Osteocyte (in vitro differentiated cells): ENCODE data around the gene DERA. TPM values are rescaled to one million over a fixed set of nuclear protein-coding genes. Genes with fewer than 3 reads are reported as not detected.
A peak's percentile ranks its signal among the peaks of the same experiment; 100 is the strongest.

Source experiments
- DNase-seq: peaks from one replicate; pipeline ENCODE4 v3.0.0; 2021; ENCODE audit warnings: mixed read lengths; ENCODE audit not compliant: unreplicated experiment; ENCODE audit errors: extremely low spot score
- H3K27ac Mint-ChIP-seq: one replicate; pipeline ENCODE4 v1.8.0; 2021; ENCODE audit warnings: mild to moderate bottlenecking, mixed read lengths; ENCODE audit not compliant: unreplicated experiment
- H3K27me3 Mint-ChIP-seq: one replicate; pipeline ENCODE4 v1.8.0; 2021; ENCODE audit warnings: mixed read lengths; ENCODE audit not compliant: unreplicated experiment
- H3K36me3 Mint-ChIP-seq: one replicate; pipeline ENCODE4 v1.8.0; 2021; ENCODE audit warnings: mixed read lengths; ENCODE audit not compliant: unreplicated experiment
- H3K4me1 Mint-ChIP-seq: one replicate; pipeline ENCODE4 v1.8.0; 2021; ENCODE audit warnings: mixed read lengths; ENCODE audit not compliant: unreplicated experiment
- H3K4me3 Mint-ChIP-seq: one replicate; pipeline ENCODE4 v1.8.0; 2021; ENCODE audit warnings: mild to moderate bottlenecking, moderate library complexity, mixed read lengths; ENCODE audit not compliant: unreplicated experiment
- H3K9me3 Mint-ChIP-seq: one replicate; pipeline ENCODE4 v1.8.0; 2021; ENCODE audit warnings: mixed read lengths; ENCODE audit not compliant: unreplicated experiment
- CTCF ChIP-seq: fragments of 200-600 bp; sonication (generic); IDR thresholded peaks from 2 replicates; pipeline ENCODE4 v1.5.0; 2021; ENCODE audit warnings: antibody characterized with exemption, mild to moderate bottlenecking, moderate library complexity
- long read RNA-seq: library from polyadenylated mRNA; unstranded; transcript quantifications from one replicate; pipeline ENCODE4 v2.0.0, GENCODE V29; 2021
- total RNA-seq: library from RNA; stranded (reverse); gene quantifications from 2 replicates; pipeline ENCODE4 v1.2.1, GENCODE V29; 2021

Gene DERA
- total RNA-seq = 28.4 and 29.8 TPM in 2 replicates
- long read RNA-seq, transcript DERA-209 (8 exons, 854 nt) = minor isoform, 8 of 331 reads
- long read RNA-seq, transcript DERA-201 (9 exons, 1,705 nt) = major isoform, 292 of 331 reads
- long read RNA-seq, partial matches to known transcripts = 7 of 331 reads
- long read RNA-seq, other reads (novel, unspliced or antisense) = 24 of 331 reads

- no peaks in the 10 kb centered on the region for H3K36me3 Mint-ChIP-seq
- DNase-seq = peak; percentile 92
- peaks cover 20% of the 10 kb centered on the region for H3K4me1 Mint-ChIP-seq
- peak within 1 kb of the TSS; percentile 93 for H3K27ac Mint-ChIP-seq
- no peaks in the 10 kb centered on the region for H3K9me3 Mint-ChIP-seq
- no peak for TF ChIP-seq CTCF
- no peaks in the 10 kb centered on the region for H3K27me3 Mint-ChIP-seq
- peak within 1 kb of the TSS; percentile 84 for H3K4me3 Mint-ChIP-seq
These were observed at the start of gene DERA for GRCh38 chr12:15910864-15911721. Gene DERA, plus strand, starts transcription at chr12:15911332. Its CDS starts 52 bp downstream, at chr12:15911384.

GRCh38 chr12:15861404-15861803 lies 49.7 kb upstream of the DERA start:
- Mint-ChIP-seq H3K27me3 (no peaks in the 10 kb centered on the region), H3K9me3 (no peaks in the 10 kb centered on the region), H3K4me3 (no peak overlapping the region), H3K4me1 (peaks cover 19% of the 10 kb centered on the region), H3K36me3 (no peaks in the 10 kb centered on the region), H3K27ac (no peak overlapping the region)
- no peak for DNase-seq
- no peak for TF ChIP-seq CTCF

DNA sequence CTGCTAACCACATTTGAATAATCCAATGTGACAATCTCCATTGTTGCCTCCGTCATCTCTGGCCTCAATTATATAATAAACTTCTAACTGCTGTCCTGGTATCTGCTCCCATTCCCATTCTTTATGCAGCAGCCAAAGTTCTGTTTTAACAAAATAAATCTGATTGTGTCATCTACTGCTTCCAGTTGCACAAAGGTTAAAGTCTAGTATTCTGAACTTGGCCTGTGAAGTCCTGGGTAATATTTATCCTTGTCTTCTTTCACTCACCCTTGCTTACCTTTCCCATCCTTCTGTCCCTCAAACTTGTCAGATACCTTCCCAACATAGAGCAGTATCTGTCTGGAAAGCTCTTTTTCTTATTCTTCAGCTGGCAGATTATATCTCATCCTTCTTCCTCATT lies 48.3 kb upstream of the DERA start:
- no peaks in the 10 kb centered on the region for H3K9me3 Mint-ChIP-seq
- no peak for TF ChIP-seq CTCF

GRCh38 chr12:15863372-15863771 lies 47.8 kb upstream of the DERA start:
- no peak for DNase-seq
- Mint-ChIP-seq H3K27me3 (no peaks in the 10 kb centered on the region), H3K36me3 (no peaks in the 10 kb centered on the region), H3K27ac (no peak overlapping the region), H3K9me3 (no peaks in the 10 kb centered on the region), H3K4me3 (no peak overlapping the region), H3K4me1 (peaks cover 11% of the 10 kb centered on the region)
- TF ChIP-seq CTCF = no peak

More for the DNA sequence above, 48.3 kb upstream of the DERA start:
- Mint-ChIP-seq H3K36me3 (no peaks in the 10 kb centered on the region), H3K27ac (no peak overlapping the region), H3K4me3 (no peak overlapping the region), H3K4me1 (peaks cover 14% of the 10 kb centered on the region), H3K27me3 (no peaks in the 10 kb centered on the region)
- no peak for DNase-seq

DNA sequence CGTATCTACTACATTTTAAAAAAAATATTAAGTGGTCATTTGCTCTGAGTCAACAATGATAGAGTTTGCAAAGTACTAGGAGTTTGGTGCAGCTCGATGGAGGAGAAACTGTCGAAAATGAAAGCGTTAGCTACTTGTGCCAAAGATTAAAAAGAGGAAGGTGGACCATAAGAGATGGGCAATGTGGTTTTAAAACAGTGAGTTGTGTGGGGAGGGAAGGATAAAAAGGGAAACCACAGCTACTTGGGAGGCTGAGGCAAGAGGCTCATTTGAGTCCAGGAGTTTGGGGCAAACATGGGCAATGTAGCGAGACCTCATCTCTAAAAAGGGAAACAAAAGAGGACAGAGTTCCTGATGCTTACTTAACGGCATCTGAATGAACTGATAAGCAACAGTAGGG lies 47.1 kb upstream of the DERA start:
- no peak for DNase-seq
- Mint-ChIP-seq H3K27me3 (no peaks in the 10 kb centered on the region), H3K4me1 (peaks cover 6% of the 10 kb centered on the region), H3K4me3 (no peak overlapping the region), H3K9me3 (no peaks in the 10 kb centered on the region), H3K27ac (no peak overlapping the region), H3K36me3 (no peaks in the 10 kb centered on the region)
- no peak for TF ChIP-seq CTCF
